ENCODE measurements around the gene KRTAP15-1.

DNA sequence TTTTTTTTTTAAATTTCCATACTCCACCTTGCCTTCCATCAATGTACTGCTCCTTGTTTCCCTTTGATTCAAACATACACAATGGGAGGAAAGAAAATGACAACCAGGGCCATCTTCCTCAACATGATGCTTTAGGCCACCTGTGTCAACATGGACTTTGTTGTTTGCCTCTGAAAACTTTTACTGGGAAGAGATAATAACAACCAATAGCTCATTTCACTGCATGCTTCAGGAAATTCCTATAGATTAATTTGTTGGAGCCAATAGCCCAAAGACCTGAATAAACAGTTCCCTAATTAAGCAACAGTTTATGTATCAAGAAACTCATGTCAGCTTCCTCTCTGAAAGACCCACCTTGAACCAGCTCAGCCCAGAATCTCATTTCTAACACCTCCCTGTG is 3.2 kb downstream of the KRTAP15-1 start:
- TF ChIP-seq, protein P1, sequence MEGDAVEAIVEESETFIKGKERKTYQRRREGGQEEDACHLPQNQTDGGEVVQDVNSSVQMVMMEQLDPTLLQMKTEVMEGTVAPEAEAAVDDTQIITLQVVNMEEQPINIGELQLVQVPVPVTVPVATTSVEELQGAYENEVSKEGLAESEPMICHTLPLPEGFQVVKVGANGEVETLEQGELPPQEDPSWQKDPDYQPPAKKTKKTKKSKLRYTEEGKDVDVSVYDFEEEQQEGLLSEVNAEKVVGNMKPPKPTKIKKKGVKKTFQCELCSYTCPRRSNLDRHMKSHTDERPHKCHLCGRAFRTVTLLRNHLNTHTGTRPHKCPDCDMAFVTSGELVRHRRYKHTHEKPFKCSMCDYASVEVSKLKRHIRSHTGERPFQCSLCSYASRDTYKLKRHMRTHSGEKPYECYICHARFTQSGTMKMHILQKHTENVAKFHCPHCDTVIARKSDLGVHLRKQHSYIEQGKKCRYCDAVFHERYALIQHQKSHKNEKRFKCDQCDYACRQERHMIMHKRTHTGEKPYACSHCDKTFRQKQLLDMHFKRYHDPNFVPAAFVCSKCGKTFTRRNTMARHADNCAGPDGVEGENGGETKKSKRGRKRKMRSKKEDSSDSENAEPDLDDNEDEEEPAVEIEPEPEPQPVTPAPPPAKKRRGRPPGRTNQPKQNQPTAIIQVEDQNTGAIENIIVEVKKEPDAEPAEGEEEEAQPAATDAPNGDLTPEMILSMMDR (IDR thresholded peaks at IDR 0.05; ENCODE audit: insufficient read depth, low read length): no peak
- TF ChIP-seq POLR2AphosphoS5 (IDR thresholded peaks at IDR 0.05; ENCODE audit: low read depth): no peak
- TF ChIP-seq, protein P2, sequence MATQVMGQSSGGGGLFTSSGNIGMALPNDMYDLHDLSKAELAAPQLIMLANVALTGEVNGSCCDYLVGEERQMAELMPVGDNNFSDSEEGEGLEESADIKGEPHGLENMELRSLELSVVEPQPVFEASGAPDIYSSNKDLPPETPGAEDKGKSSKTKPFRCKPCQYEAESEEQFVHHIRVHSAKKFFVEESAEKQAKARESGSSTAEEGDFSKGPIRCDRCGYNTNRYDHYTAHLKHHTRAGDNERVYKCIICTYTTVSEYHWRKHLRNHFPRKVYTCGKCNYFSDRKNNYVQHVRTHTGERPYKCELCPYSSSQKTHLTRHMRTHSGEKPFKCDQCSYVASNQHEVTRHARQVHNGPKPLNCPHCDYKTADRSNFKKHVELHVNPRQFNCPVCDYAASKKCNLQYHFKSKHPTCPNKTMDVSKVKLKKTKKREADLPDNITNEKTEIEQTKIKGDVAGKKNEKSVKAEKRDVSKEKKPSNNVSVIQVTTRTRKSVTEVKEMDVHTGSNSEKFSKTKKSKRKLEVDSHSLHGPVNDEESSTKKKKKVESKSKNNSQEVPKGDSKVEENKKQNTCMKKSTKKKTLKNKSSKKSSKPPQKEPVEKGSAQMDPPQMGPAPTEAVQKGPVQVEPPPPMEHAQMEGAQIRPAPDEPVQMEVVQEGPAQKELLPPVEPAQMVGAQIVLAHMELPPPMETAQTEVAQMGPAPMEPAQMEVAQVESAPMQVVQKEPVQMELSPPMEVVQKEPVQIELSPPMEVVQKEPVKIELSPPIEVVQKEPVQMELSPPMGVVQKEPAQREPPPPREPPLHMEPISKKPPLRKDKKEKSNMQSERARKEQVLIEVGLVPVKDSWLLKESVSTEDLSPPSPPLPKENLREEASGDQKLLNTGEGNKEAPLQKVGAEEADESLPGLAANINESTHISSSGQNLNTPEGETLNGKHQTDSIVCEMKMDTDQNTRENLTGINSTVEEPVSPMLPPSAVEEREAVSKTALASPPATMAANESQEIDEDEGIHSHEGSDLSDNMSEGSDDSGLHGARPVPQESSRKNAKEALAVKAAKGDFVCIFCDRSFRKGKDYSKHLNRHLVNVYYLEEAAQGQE (IDR thresholded peaks at IDR 0.05; ENCODE audit: insufficient replicate concordance, low read depth): no peak

Measured in HL-60 (cell line).